DOHH2 (cell line): ENCODE results near the gene SYNDIG1.

Experiments used
- CTCF ChIP-seq: fragments of 200-600 bp; sonication (generic); IDR thresholded peaks from one replicate; pipeline ENCODE4 v1.5.1; 2014; ENCODE audit warnings: antibody characterized with exemption, mild to moderate bottlenecking, low read depth, low read length; ENCODE audit not compliant: poor library complexity, severe bottlenecking
- EZH2phosphoT487 ChIP-seq: fragments of 200-600 bp; sonication (generic); IDR thresholded peaks from 2 replicates; pipeline ENCODE4 v1.6.1; 2017; ENCODE audit warnings: borderline replicate concordance, mild to moderate bottlenecking, antibody characterized with exemption, low read length, moderate library complexity, mixed read lengths

DNA sequence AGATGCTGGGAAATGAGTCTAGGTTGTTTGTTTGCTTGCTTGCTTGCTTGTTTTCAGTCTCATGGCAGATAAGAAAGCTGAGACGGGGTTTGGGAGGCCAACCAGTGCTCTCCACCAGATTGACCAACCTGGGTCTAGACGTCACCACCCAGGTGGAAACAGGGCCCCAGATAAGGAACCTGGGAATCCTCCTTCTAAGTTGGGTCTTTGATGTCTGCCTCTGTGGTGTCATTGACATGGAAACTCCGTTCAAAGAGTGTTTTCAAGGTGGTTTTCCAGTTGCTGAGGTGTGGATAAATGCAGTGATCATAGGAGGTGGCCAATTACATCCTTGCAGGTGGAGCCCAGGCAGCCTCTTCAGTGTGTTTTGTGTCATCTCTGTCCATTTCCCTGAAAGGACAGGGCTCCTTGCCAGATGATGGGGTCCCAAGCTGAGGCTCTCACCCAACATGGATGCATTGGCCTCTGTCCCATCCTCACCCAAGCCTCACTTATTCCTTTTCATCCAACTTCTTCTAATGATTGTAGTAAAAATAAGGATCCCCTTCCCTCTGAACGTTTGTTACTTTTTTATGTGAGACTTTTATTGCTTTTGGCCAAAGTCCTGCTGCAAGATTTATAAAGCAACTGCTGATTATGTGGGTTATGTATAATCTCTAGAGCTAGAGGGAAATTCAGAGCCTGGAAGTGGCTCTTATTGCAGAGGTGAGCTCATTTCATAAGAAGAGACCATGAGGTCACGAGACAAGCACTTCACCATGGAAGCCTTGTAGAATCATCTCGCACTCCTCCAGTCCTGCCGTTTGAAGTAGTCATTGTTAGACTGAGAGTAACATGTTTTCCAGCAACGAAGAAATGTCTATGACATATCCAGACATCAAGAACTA, 32.0 kb upstream of the SYNDIG1 start:
- TF ChIP-seq CTCF, result no peak
- no peak for TF ChIP-seq EZH2phosphoT487
